NCI-H1930 (cell line): ENCODE measurements around the gene SLC25A25.

Experiments
- DNase-seq, 2 experiments: peaks; one replicate each; lab custom pipeline; 2025; lab: John Stamatoyannopoulos, UW

Gene SLC25A25

GRCh38 chr9:128096616-128097536 lies 28.8 kb downstream of the SLC25A25 start:
- DNase-seq = no peak

GRCh38 chr9:128097543-128098296 lies 29.7 kb downstream of the SLC25A25 start:
- no peak for DNase-seq

- DNase-seq = peak; percentile 21 to 47
Measured at GRCh38 chr9:128098297-128099230, 30.5 kb downstream of the SLC25A25 start.

- DNase-seq = no peak
Measured at GRCh38 chr9:128099231-128099931, 31.3 kb downstream of the SLC25A25 start.

GRCh38 chr9:128099932-128100491 lies 32.0 kb downstream of the SLC25A25 start:
- no peak for DNase-seq

GRCh38 chr9:128100581-128100980 lies 32.5 kb downstream of the SLC25A25 start:
- DNase-seq = no peak

GRCh38 chr9:128101231-128101661 lies 33.2 kb downstream of the SLC25A25 start:
- no peak for DNase-seq

- no peak for DNase-seq
Measured at GRCh38 chr9:128101690-128102089, 33.7 kb downstream of the SLC25A25 start.

- DNase-seq = no peak
Measured at GRCh38 chr9:128102196-128102595, 34.2 kb downstream of the SLC25A25 start.

GRCh38 chr9:128102861-128103588 lies 35.0 kb downstream of the SLC25A25 start:
- DNase-seq = no peak

GRCh38 chr9:128103589-128103962 lies 35.5 kb downstream of the SLC25A25 start:
- DNase-seq = no peak

GRCh38 chr9:128104171-128104618 lies 36.2 kb downstream of the SLC25A25 start:
- no peak for DNase-seq

- no peak for DNase-seq
Measured at GRCh38 chr9:128105538-128106175, 37.6 kb downstream of the SLC25A25 start.

GRCh38 chr9:128106181-128106939 lies 38.3 kb downstream of the SLC25A25 start:
- DNase-seq = no peak

GRCh38 chr9:128106940-128107467 lies 39.0 kb downstream of the SLC25A25 start:
- DNase-seq = no peak

- DNase-seq = no peak
Measured at GRCh38 chr9:128107468-128108268, 39.6 kb downstream of the SLC25A25 start.

GRCh38 chr9:128108269-128109049 lies 40.4 kb downstream of the SLC25A25 start:
- DNase-seq = no peak
